Body of pancreas (tissue), 4 donors: Measurements from ENCODE around the gene OLFM4.

Experiments
- CTCF ChIP-seq, 7 experiments: fragments of 450-650 bp in 4 of 7; fragments of 200-600 bp in 3 of 7; sonication (generic) in 3 of 7; IDR thresholded peaks; one replicate each; pipeline ENCODE4 v1.5.1; 2016 to 2019; ENCODE audit warnings: antibody characterized with exemption in 7 of 7
- POLR2A ChIP-seq, 3 donors: fragments of 450-650 bp; IDR thresholded peaks; one replicate each; pipeline ENCODE4 v1.6.1; 2016; ENCODE audit warnings: antibody characterized with exemption in 3 of 3, mild to moderate bottlenecking in 2 of 3

GRCh38 chr13:53074114-53074513 lies 45.5 kb downstream of the OLFM4 start:
- no peak for TF ChIP-seq POLR2A (IDR thresholded peaks at IDR 0.05)
- no peak for TF ChIP-seq CTCF (IDR thresholded peaks at IDR 0.05)
